T-helper 1 cell (primary cell): Measurements from ENCODE around the gene CAPS.
"Not testable (repeated sequence)": the region's sequence is repeated elsewhere in the genome, so short reads cannot be mapped to it uniquely, and the experiment has no call there.

Experiments used
- DNase-seq, 5 donors: peaks; one replicate each; pipeline ENCODE4 v3.0.0-alpha.2; 2012 to 2020

CAPS gene

DNA sequence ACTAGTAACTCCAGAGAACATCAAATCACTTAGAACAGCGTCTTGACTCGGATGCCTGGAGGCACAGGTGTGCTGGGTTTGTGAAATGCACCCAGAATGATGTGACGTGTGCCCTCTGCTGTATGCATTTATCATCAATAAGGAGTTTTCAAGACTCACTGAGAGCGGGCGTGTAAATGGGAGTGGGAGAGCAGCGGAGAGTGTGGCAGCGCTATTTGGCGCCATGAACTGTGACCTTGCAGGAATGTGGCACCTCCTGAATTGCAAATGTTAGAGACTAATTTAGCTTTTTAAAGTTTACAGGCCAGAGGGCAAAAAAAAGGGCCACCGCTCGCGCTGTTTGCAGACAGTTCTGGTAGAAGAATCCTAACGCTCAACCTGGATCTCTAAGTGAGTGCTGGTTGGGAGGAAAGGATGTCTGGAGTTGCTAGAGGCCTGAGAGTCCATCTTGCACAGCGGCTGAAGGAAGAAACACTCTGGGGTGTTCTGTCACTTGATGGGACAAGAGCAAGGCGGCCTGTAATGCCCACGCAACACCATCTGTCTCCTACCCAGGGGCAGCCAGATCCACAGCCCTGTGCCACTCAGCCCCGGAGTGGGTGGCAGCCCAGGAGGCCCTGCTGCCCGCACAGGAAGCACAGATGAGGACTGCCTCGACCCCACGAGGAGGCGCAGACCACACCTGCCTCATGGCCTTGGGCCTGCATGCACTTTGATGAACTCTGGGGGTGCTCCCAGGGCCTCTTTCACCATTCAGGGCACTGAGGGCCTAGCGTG is 44.2 kb downstream of the CAPS start:
- no peak for DNase-seq

DNA sequence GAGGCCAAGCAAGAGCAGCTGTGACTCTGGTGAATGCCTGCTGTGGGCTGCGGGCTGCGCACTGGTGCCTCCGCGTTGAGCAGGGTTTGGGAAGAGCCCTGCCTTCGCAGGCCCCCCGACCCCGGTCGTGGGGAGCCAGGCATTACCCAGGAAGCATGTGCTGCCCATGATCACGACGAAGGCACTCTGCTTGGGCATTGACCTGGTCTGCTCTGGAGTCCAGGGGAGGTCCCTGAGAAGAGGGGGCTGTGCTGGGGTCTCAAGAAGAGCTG is 44.7 kb downstream of the CAPS start:
- no peak for DNase-seq

DNA sequence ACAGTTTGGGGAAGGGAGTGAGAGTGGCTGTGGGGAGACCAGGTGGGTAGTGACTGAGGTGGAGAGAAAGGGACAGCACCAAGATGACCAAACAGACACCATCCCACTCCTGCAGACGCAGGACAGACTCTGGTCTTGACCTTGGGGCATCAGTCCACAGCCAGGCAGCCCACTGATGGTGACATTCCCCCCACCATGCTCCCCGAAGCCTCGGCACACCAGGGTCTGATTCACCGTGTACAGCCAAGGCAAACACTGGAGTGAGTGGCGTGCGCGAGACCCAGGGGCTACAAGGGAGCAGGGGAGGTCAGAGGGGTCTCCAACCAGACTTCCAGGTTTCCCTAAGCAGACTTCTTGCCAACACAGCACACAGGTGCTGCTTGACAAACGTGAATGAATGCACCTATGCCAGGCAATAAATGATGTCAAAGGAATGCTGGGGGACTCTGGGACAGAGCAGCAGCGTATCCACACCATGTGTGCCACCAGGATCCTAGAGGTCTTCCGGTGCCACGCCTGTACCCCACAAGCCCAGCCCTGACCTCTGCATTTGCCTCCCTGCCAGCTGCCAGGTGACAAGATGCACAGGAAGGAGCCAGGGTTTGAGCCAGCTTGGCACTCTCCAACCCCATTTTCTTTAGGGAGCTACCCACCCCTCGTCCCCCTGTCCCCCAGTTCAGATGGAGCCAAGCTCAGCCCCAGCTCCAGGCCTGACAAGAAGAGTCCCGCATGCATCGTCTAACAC is 45.4 kb downstream of the CAPS start:
- no peak for DNase-seq

DNA sequence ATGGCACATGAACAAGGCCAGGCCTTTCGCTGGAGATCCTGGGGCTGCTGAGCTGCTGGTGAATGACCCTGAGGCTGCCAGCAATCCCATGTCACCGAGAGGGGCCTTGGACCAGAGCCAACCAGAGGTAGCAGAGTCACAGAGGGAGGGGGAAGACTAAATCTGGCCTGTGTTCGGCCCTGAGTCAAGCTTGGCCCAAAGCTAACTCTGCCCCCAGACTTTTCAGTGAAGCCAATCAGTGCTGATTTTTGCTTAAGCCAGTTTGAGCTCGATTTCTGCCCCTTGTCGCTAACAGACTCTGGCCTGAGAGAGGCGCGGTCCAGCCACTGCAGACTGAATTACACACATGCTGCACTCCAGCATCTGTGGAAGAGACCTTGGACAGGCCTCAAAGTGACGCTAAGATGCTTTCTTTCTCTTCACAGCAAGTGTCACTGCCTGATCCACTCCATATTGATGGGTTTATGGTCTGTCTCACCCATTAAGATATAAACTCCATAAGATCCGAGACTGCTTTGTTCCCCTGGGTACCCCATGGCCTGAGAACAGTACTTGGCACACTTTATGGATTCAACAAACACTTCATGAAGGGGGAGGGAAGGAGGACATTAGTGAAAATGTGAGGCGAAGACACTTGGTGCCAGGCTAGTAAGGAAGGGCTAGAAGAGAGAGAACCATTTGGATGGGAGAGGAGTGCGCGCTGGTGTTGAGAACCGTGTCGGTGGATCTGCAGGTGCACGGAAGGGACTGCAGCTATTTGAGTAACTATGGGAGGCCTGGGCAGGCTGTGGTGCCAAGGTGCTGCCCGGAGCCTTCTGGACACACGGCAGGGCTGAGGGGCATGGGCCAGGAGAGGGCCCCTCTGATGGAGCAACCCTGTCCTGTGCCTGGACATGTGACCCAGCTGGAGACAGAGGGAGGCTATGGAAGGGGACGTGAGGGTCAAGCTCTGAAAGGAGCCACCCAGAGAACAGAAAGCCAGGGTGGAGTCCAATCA is 46.2 kb downstream of the CAPS start:
- DNase-seq = no peak

- DNase-seq = not testable (repeated sequence)
These were observed 47.6 kb downstream of the CAPS start for GRCh38 chr19:5961641-5961968.

GRCh38 chr19:5961969-5962945 is 48.2 kb downstream of the CAPS start:
- peak; percentile 40 to 89 (median 70) for DNase-seq

DNA sequence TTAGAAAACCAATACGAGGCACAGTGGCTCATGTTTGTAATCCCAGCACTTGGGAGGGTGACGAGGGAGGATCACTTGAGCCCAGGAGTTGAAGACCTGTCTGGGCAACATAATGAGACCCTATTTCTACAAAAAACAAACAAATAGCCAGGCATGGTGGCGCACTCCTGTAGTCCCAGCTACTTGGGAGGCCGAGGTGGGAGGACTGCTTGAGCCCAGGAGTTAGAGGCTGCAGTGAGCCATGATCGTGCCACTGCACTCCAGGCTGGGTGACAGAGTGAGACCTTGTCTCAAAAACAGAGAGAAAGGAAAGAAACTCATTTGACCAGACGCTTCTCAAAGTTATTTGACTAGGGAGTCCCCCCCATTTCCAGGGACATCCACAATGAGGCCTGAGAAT is 49.2 kb downstream of the CAPS start:
- not testable (repeated sequence) for DNase-seq

DNA sequence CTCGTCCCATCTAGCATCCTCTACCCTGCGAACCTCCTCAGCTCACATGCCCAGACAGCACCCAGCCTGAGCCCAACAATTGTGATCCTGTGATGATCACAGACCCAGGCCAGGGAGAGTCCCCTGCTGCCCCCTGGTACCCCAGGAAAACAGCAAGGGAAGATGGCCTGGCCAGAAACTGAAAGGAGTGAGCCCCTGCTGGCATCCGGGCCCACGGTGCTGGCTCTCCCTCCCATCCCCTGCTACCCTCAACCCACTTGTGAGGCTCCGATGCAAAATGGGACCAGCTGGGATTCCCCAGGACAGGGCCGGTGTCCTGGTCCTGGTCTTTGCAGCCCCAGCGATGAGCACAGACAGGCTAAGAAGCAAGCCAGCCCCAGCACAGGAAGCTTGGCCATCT is 49.8 kb downstream of the CAPS start:
- no peak for DNase-seq

DNA sequence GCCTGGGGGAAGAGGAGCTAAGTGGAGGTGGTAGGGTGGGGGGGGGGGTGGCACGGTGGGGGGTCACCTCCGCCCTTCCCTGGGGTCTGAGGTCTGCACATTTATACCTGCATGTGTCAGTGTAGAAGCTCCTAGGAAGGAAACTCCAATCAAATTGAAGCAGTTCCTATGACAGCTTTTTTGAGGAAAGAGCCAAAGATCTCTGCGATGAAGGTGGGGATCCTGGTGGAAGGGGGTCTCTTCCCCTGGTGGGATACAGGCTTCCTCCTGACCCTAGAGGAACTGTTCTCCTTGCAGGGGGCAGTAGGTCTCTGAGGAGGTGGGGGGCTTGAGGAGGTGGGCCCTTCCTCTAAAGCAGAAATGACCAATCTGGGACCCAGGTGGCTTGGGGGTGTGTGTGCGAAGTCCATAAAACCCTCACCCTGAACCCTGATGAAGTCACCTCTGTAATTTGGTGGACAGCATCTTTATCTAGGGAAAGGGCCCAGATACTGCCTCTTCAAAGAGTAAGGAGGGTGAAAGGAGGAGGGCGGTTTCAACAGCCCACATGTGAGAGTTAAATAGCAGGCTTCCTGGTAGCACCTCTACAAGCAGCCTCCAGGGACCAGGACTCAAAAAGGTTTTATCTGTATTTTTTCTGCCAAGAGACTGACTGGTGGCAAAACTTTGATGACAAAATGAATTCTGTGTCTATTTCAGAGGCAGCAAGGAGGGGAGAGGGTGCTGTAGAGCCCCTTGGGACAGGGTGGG is 50.9 kb downstream of the CAPS start:
- no peak for DNase-seq
